Measurements from ENCODE around the gene ANO6.

DNA sequence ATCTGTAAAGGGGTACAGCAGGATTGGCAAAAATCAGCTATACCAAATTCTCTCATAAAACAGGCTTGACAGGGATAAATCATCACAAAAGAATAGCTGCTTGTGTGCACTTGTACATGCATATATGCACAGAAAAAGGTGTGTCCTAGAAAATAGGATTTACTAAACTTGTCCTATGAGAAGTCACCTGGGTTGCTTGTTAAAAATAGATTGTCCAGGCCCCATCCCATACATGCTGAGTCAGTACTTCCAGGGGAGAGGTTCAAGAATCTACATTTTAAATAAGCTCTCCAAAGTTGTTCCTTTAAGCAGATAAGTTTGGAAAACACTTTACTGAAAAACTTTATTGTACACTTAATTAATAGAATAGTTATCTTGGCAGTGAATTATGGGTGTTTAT lies 123.1 kb downstream of the ANO6 start:
- TF ChIP-seq, protein P1, sequence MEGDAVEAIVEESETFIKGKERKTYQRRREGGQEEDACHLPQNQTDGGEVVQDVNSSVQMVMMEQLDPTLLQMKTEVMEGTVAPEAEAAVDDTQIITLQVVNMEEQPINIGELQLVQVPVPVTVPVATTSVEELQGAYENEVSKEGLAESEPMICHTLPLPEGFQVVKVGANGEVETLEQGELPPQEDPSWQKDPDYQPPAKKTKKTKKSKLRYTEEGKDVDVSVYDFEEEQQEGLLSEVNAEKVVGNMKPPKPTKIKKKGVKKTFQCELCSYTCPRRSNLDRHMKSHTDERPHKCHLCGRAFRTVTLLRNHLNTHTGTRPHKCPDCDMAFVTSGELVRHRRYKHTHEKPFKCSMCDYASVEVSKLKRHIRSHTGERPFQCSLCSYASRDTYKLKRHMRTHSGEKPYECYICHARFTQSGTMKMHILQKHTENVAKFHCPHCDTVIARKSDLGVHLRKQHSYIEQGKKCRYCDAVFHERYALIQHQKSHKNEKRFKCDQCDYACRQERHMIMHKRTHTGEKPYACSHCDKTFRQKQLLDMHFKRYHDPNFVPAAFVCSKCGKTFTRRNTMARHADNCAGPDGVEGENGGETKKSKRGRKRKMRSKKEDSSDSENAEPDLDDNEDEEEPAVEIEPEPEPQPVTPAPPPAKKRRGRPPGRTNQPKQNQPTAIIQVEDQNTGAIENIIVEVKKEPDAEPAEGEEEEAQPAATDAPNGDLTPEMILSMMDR (conservative IDR thresholded peaks at IDR 0.05): no peak
- no peak for TF ChIP-seq ZFX (IDR thresholded peaks at IDR 0.05)
